Measurements from ENCODE around the gene IDH2.

Gene IDH2

GRCh38 chr15:90138071-90138833, 36.0 kb upstream of the IDH2 start:
- no peak overlapping the region for H3K27ac ChIP-seq (ENCODE audit: extremely low read depth, low read depth, low read length)
- ChIA-PET POLR2A (no interaction called here), CTCF (interaction anchor here (0.6 to 1.2 kb wide), 7 partner anchors 13 to 149 kb away, joined by 3 to 7 read pairs (median 3); no protein-coding TSS in a partner anchor)
- no peaks in the 10 kb centered on the region for H3K9me3 ChIP-seq (ENCODE audit: control insufficient read depth, insufficient read depth, low read depth, low read length)
- H3K36me3 ChIP-seq (ENCODE audit: control insufficient read depth in 2 of 2, insufficient read depth in 1 of 2, low read length in 2 of 2), result no peaks in the 10 kb centered on the region
- TF ChIP-seq ZBTB10 (tag by site-specific recombination; IDR thresholded peaks at IDR 0.05) (no peak), ZNF449 (tag by site-specific recombination; IDR thresholded peaks at IDR 0.05) (no peak), ZNF830 (tag by site-specific recombination; IDR thresholded peaks at IDR 0.05; ENCODE audit: low read depth) (no peak), ZNF596 (tag by site-specific recombination; IDR thresholded peaks at IDR 0.05) (no peak), ZBTB17 (tag by site-specific recombination; IDR thresholded peaks at IDR 0.05) (no peak), ZBTB21 (tag by site-specific recombination; IDR thresholded peaks at IDR 0.05) (no peak), ZNF580 (tag by site-specific recombination; IDR thresholded peaks at IDR 0.05) (no peak), ZNF560 (tag by site-specific recombination; IDR thresholded peaks at IDR 0.05; ENCODE audit: borderline replicate concordance) (no peak), ZNF274 (IDR thresholded peaks at IDR 0.05; ENCODE audit: low read length) (no peak), ZNF274 (tag by site-specific recombination; IDR thresholded peaks at IDR 0.05; ENCODE audit: borderline replicate concordance) (no peak)
- no peak overlapping the region for H3K4me3 ChIP-seq (ENCODE audit: low read depth, low read length)
- no peaks in the 10 kb centered on the region for H3K4me1 ChIP-seq (ENCODE audit: control insufficient read depth, insufficient read depth, low read length)

- no peak overlapping the region for H3K27ac ChIP-seq (ENCODE audit: extremely low read depth, low read depth, low read length)
- ChIA-PET POLR2A (interaction anchor here (1.0 kb wide), 1 partner anchor 102 kb away, joined by 3 read pairs; the partner anchor contains the start of genes CIB1 and GDPGP1), CTCF (no interaction called here)
- H3K4me3 ChIP-seq (ENCODE audit: low read depth, low read length), result no peak overlapping the region
- TF ChIP-seq ZNF26 (tag by site-specific recombination; IDR thresholded peaks at IDR 0.05) (no peak), ZNF121 (tag by site-specific recombination; IDR thresholded peaks at IDR 0.05) (peak; percentile 74; the same call in 1 of the 2 replicates)
- no peaks in the 10 kb centered on the region for H3K9me3 ChIP-seq (ENCODE audit: control insufficient read depth, insufficient read depth, low read depth, low read length)
- H3K4me1 ChIP-seq (ENCODE audit: control insufficient read depth, insufficient read depth, low read length), result no peaks in the 10 kb centered on the region
- no peaks in the 10 kb centered on the region for H3K36me3 ChIP-seq (ENCODE audit: control insufficient read depth in 2 of 2, insufficient read depth in 1 of 2, low read length in 2 of 2)
Observed at GRCh38 chr15:90132437-90132836, 30.2 kb upstream of the IDH2 start.

GRCh38 chr15:90131848-90132247, 29.6 kb upstream of the IDH2 start:
- CTCF ChIA-PET, result interaction anchor here (0.7 kb wide), 1 partner anchor 246 kb away, joined by 3 read pairs; no protein-coding TSS in a partner anchor
- TF ChIP-seq ZFP69B (tag by site-specific recombination; IDR thresholded peaks at IDR 0.05) (no peak), ZBTB6 (tag by site-specific recombination; IDR thresholded peaks at IDR 0.05) (no peak), SP3 (tag by site-specific recombination; IDR thresholded peaks at IDR 0.05) (no peak), ZBTB17 (tag by site-specific recombination; IDR thresholded peaks at IDR 0.05) (peak; percentile 84), HIC1 (tag by site-specific recombination; IDR thresholded peaks at IDR 0.05) (no peak), ZBTB20 (tag by site-specific recombination; IDR thresholded peaks at IDR 0.05) (no peak), ZFP3 (tag by site-specific recombination; IDR thresholded peaks at IDR 0.05; ENCODE audit: low read depth) (0 out of 2 replicates have a peak, but pooled peaks have one; percentile 28), ZNF23 (tag by site-specific recombination; IDR thresholded peaks at IDR 0.05; ENCODE audit: borderline replicate concordance) (peak; percentile 30; the same call in 1 of the 2 replicates), BCL11B (tag by site-specific recombination; IDR thresholded peaks at IDR 0.05; ENCODE audit: low read depth) (no peak)

More at GRCh38 chr15:90131848-90132247, 29.6 kb upstream of the IDH2 start:
- POLR2A ChIA-PET, result interaction anchor here (1.0 kb wide), 1 partner anchor 102 kb away, joined by 3 read pairs; the partner anchor contains the start of genes CIB1 and GDPGP1
- Histone ChIP-seq H3K4me1 (ENCODE audit: control insufficient read depth, insufficient read depth, low read length) (0 out of 2 replicates have a peak, but pooled peaks cover 2% of the 10 kb centered on the region), H3K36me3 (ENCODE audit: control insufficient read depth in 2 of 2, insufficient read depth in 1 of 2, low read length in 2 of 2) (no peaks in the 10 kb centered on the region), H3K4me3 (ENCODE audit: low read depth, low read length) (no peak overlapping the region), H3K27ac (ENCODE audit: extremely low read depth, low read depth, low read length) (no peak overlapping the region), H3K9me3 (ENCODE audit: control insufficient read depth, insufficient read depth, low read depth, low read length) (no peaks in the 10 kb centered on the region)
